ENCODE results near the gene IL17RA.

Gene IL17RA

GRCh38 chr22:17121233-17122195, 36.7 kb downstream of the IL17RA start, which contains the start of gene TMEM121B:
TSS of gene TMEM121B (minus strand) at chr22:17121360. CDS start at chr22:17121127, 233 bp downstream.
- H3K27ac ChIP-seq (ENCODE audit: low read depth, low read length): no peak within 1 kb of the TSS
- H3K9ac ChIP-seq (ENCODE audit: low read length): no peak within 1 kb of the TSS
- no peaks in the 10 kb centered on the region for H3K36me3 ChIP-seq (ENCODE audit: control insufficient read depth, insufficient read depth, low read length)
- H3K27me3 ChIP-seq (ENCODE audit: control insufficient read depth, insufficient read depth, low read length): peaks cover 21% of the 10 kb centered on the region
- H3K4me3 ChIP-seq (ENCODE audit: low read length): peak within 1 kb of the TSS; percentile 38
- no peaks in the 10 kb centered on the region for H3K4me1 ChIP-seq (ENCODE audit: control insufficient read depth, insufficient read depth, low read length)

GRCh38 chr22:17130199-17130598, 45.4 kb downstream of the IL17RA start:
- H3K36me3 ChIP-seq (ENCODE audit: control insufficient read depth, insufficient read depth, low read length): no peaks in the 10 kb centered on the region
- H3K4me1 ChIP-seq (ENCODE audit: control insufficient read depth, insufficient read depth, low read length): no peaks in the 10 kb centered on the region
- no peak overlapping the region for H3K27ac ChIP-seq (ENCODE audit: low read depth, low read length)
- H3K4me3 ChIP-seq (ENCODE audit: low read length): no peak overlapping the region
- H3K27me3 ChIP-seq (ENCODE audit: control insufficient read depth, insufficient read depth, low read length): no peaks in the 10 kb centered on the region
- H3K9ac ChIP-seq (ENCODE audit: low read length): no peak overlapping the region

- Histone ChIP-seq H3K27me3 (ENCODE audit: control insufficient read depth, insufficient read depth, low read length) (no peaks in the 10 kb centered on the region), H3K4me3 (ENCODE audit: low read length) (no peak overlapping the region), H3K36me3 (ENCODE audit: control insufficient read depth, insufficient read depth, low read length) (no peaks in the 10 kb centered on the region), H3K27ac (ENCODE audit: low read depth, low read length) (no peak overlapping the region), H3K9ac (ENCODE audit: low read length) (no peak overlapping the region), H3K4me1 (ENCODE audit: control insufficient read depth, insufficient read depth, low read length) (no peaks in the 10 kb centered on the region)
These were observed 46.9 kb downstream of the IL17RA start for GRCh38 chr22:17131686-17132085.

GRCh38 chr22:17132112-17132511, 47.3 kb downstream of the IL17RA start:
- H3K9ac ChIP-seq (ENCODE audit: low read length): no peak overlapping the region
- H3K36me3 ChIP-seq (ENCODE audit: control insufficient read depth, insufficient read depth, low read length): no peaks in the 10 kb centered on the region
- no peaks in the 10 kb centered on the region for H3K27me3 ChIP-seq (ENCODE audit: control insufficient read depth, insufficient read depth, low read length)
- no peak overlapping the region for H3K27ac ChIP-seq (ENCODE audit: low read depth, low read length)
- no peak overlapping the region for H3K4me3 ChIP-seq (ENCODE audit: low read length)
- no peaks in the 10 kb centered on the region for H3K4me1 ChIP-seq (ENCODE audit: control insufficient read depth, insufficient read depth, low read length)

- Histone ChIP-seq H3K4me3 (ENCODE audit: low read length) (no peak overlapping the region), H3K27ac (ENCODE audit: low read depth, low read length) (no peak overlapping the region), H3K36me3 (ENCODE audit: control insufficient read depth, insufficient read depth, low read length) (no peaks in the 10 kb centered on the region), H3K4me1 (ENCODE audit: control insufficient read depth, insufficient read depth, low read length) (no peaks in the 10 kb centered on the region), H3K27me3 (ENCODE audit: control insufficient read depth, insufficient read depth, low read length) (no peaks in the 10 kb centered on the region), H3K9ac (ENCODE audit: low read length) (no peak overlapping the region)
These were observed 48.3 kb downstream of the IL17RA start for GRCh38 chr22:17133137-17133536.

DNA sequence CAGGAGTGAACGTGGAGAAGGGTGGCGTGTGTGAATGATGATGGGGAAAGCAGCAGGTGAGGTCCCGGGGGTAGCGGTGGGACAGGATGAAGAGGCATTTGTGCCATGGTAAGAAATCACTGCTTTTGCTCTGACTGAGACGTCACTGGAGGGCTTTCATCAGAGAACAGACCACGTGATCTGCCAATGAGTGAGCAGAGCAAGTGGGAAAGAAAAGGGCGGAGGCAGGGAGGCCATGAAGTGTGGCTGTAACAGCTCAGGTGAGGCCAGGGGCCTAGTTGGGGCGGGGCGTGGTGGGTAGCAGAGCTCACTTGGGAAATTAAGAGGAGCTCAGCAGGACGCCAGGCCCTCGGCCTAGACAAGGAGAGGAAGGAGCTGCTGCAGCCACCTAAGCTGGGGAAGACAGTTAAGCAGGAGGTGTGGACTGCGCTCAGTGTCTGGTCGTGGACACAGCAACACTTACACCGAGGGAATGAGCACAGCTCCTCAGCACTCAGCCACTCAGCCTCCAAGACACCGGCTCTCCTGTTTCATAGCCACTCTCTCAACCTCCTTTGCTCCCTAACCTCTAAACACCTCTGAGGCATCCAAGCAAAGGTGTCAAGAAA, 50.5 kb downstream of the IL17RA start:
- no peak overlapping the region for H3K4me3 ChIP-seq (ENCODE audit: low read length)
- no peak overlapping the region for H3K9ac ChIP-seq (ENCODE audit: low read length)
- no peaks in the 10 kb centered on the region for H3K27me3 ChIP-seq (ENCODE audit: control insufficient read depth, insufficient read depth, low read length)
- no peak overlapping the region for H3K27ac ChIP-seq (ENCODE audit: low read depth, low read length)
- no peaks in the 10 kb centered on the region for H3K4me1 ChIP-seq (ENCODE audit: control insufficient read depth, insufficient read depth, low read length)
- H3K36me3 ChIP-seq (ENCODE audit: control insufficient read depth, insufficient read depth, low read length): peaks cover 4% of the 10 kb centered on the region

GRCh38 chr22:17137170-17137569, 52.4 kb downstream of the IL17RA start:
- Histone ChIP-seq H3K4me1 (ENCODE audit: control insufficient read depth, insufficient read depth, low read length) (no peaks in the 10 kb centered on the region), H3K9ac (ENCODE audit: low read length) (no peak overlapping the region), H3K36me3 (ENCODE audit: control insufficient read depth, insufficient read depth, low read length) (peaks cover 7% of the 10 kb centered on the region), H3K27ac (ENCODE audit: low read depth, low read length) (no peak overlapping the region), H3K27me3 (ENCODE audit: control insufficient read depth, insufficient read depth, low read length) (no peaks in the 10 kb centered on the region), H3K4me3 (ENCODE audit: low read length) (no peak overlapping the region)

GRCh38 chr22:17137861-17138425, 53.1 kb downstream of the IL17RA start:
- H3K4me3 ChIP-seq (ENCODE audit: low read length): no peak overlapping the region
- H3K36me3 ChIP-seq (ENCODE audit: control insufficient read depth, insufficient read depth, low read length): peaks cover 7% of the 10 kb centered on the region
- no peaks in the 10 kb centered on the region for H3K4me1 ChIP-seq (ENCODE audit: control insufficient read depth, insufficient read depth, low read length)
- no peak overlapping the region for H3K27ac ChIP-seq (ENCODE audit: low read depth, low read length)
- no peaks in the 10 kb centered on the region for H3K27me3 ChIP-seq (ENCODE audit: control insufficient read depth, insufficient read depth, low read length)
- H3K9ac ChIP-seq (ENCODE audit: low read length): no peak overlapping the region

- Histone ChIP-seq H3K27me3 (ENCODE audit: control insufficient read depth, insufficient read depth, low read length) (no peaks in the 10 kb centered on the region), H3K4me3 (ENCODE audit: low read length) (no peak overlapping the region), H3K36me3 (ENCODE audit: control insufficient read depth, insufficient read depth, low read length) (peaks cover 7% of the 10 kb centered on the region), H3K27ac (ENCODE audit: low read depth, low read length) (no peak overlapping the region), H3K4me1 (ENCODE audit: control insufficient read depth, insufficient read depth, low read length) (no peaks in the 10 kb centered on the region), H3K9ac (ENCODE audit: low read length) (no peak overlapping the region)
These were observed 53.7 kb downstream of the IL17RA start for GRCh38 chr22:17138513-17138912.

DNA sequence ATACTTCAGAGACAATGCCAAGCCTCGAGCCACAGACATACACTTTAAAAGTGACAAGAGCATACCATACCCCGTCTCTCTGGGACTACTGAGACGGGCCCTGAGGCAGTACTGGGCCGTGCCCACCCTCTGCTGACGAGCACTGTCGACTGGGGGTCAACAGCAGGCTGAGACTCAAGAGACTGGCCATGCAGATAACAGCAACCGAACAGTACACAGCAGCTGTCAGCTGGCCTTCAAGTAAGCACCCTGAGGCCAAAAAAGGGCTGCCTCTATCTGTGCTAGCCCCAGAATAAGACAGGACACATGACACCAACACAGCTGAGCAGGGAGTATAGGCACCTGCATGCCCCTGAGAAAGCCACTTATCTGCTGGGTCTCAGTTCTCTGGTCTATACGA, 55.2 kb downstream of the IL17RA start:
- peaks cover 14% of the 10 kb centered on the region for H3K36me3 ChIP-seq (ENCODE audit: control insufficient read depth, insufficient read depth, low read length)
- H3K27me3 ChIP-seq (ENCODE audit: control insufficient read depth, insufficient read depth, low read length): no peaks in the 10 kb centered on the region
- no peaks in the 10 kb centered on the region for H3K4me1 ChIP-seq (ENCODE audit: control insufficient read depth, insufficient read depth, low read length)
- H3K9ac ChIP-seq (ENCODE audit: low read length): no peak overlapping the region
- H3K27ac ChIP-seq (ENCODE audit: low read depth, low read length): no peak overlapping the region
- H3K4me3 ChIP-seq (ENCODE audit: low read length): no peak overlapping the region

DNA sequence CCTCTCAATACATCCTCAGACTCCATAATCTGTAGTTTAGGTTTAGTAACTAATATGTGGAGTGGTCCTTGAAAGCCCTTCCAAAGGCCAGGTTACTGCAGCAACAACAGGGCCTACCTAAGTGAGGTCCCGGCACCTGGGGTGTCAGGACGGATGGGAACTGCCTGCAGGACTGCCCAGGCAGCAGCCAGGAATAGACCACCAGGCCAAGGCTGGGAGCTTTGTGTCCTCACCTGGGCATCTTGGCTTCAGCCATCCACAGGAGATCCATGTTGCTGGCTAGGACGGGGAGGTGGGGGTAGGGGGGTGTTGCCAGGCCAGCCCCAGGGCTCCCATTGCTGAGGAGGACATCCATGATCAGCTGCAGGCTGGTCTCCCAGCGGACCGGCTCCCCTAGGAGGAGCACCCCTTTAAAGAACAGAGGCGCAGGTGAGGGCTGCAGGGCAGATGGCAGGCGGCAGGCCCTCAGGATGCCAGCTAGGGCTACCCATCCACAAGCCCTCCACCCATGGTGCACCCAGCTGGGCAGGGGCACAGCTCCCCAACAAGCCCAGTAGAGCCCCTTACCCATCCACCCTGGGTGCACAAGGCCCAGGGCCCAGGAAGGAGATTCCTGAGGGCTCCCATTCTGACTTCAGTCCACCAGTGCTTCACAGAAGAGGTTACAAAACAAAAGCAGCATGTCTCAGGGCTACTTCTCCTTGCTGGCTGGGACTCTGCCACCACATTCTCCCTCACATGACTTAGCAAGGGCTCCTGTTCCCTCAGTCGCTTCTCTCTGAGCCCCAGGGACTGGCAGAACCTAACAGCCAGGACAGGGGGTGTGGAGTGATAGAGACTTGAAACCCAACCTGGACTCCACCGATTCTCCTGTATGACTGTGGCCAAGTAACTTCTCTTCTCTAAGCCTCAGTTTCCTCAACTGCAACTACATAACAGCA, 56.3 kb downstream of the IL17RA start:
- no peaks in the 10 kb centered on the region for H3K4me1 ChIP-seq (ENCODE audit: control insufficient read depth, insufficient read depth, low read length)
- H3K27me3 ChIP-seq (ENCODE audit: control insufficient read depth, insufficient read depth, low read length): no peaks in the 10 kb centered on the region
- no peak overlapping the region for H3K9ac ChIP-seq (ENCODE audit: low read length)
- H3K36me3 ChIP-seq (ENCODE audit: control insufficient read depth, insufficient read depth, low read length): peaks cover 16% of the 10 kb centered on the region
- no peak overlapping the region for H3K4me3 ChIP-seq (ENCODE audit: low read length)
- no peak overlapping the region for H3K27ac ChIP-seq (ENCODE audit: low read depth, low read length)

GRCh38 chr22:17143101-17143500, 58.3 kb downstream of the IL17RA start:
- Histone ChIP-seq H3K36me3 (ENCODE audit: control insufficient read depth, insufficient read depth, low read length) (peaks cover 16% of the 10 kb centered on the region), H3K27ac (ENCODE audit: low read depth, low read length) (no peak overlapping the region), H3K27me3 (ENCODE audit: control insufficient read depth, insufficient read depth, low read length) (no peaks in the 10 kb centered on the region), H3K4me3 (ENCODE audit: low read length) (no peak overlapping the region), H3K4me1 (ENCODE audit: control insufficient read depth, insufficient read depth, low read length) (no peaks in the 10 kb centered on the region), H3K9ac (ENCODE audit: low read length) (no peak overlapping the region)

Data from rectal smooth muscle tissue (tissue), 1 donor.